Cardiac muscle cell (in vitro differentiated cells and primary cell): ENCODE measurements around the gene RYR3. TPM values are rescaled to one million over a fixed set of nuclear protein-coding genes. Genes with fewer than 3 reads are reported as not detected.

Source experiments
- DNase-seq, 2 donors: peaks; one replicate each; pipeline versions ENCODE4 v3.0.0 to v3.0.0-alpha.2; 2010 to 2017; ENCODE audit warnings: low read depth in 1 of 2, low spot score in 1 of 2
- H3K27ac ChIP-seq: fragments of 200-600 bp; sonication (generic); 2 replicates; pipeline ENCODE4 v1.5.1; 2016
- H3K27me3 ChIP-seq: fragments of 200-600 bp; sonication (generic); 2 replicates; pipeline ENCODE4 v1.6.0; 2016; ENCODE audit warnings: control low read depth
- H3K36me3 ChIP-seq: fragments of 200-600 bp; sonication (generic); 2 replicates; pipeline ENCODE4 v1.5.1; 2016; ENCODE audit warnings: control low read depth
- H3K4me1 ChIP-seq: fragments of 200-600 bp; sonication (generic); 2 replicates; pipeline ENCODE4 v1.8.1; 2017; ENCODE audit warnings: low read depth, mild to moderate bottlenecking, mixed run types
- H3K4me3 ChIP-seq: fragments of 200-600 bp; sonication (generic); 2 replicates; pipeline ENCODE4 v1.5.1; 2016; ENCODE audit warnings: mild to moderate bottlenecking
- H3K9me3 ChIP-seq: fragments of 200-600 bp; sonication (generic); 2 replicates; pipeline ENCODE4 v1.5.1; 2017; ENCODE audit warnings: low read depth, mild to moderate bottlenecking, control low read depth
- polyA plus RNA-seq: library from polyadenylated mRNA; unstranded; fragments of >200 nt; fragmentation: Nextera tagmentation; extraction: Ambion mirVana; gene quantifications from 2 replicates; pipeline ENCODE4 v1.2.1, GENCODE V29; 2016
- total RNA-seq: library from RNA; depleted of rRNA; stranded (reverse); fragments of >200 nt; gene quantifications from 2 replicates; pipeline ENCODE4 v1.2.3, GENCODE V29; 2016
- TF ChIP-seq, protein P1 (sequence below): IDR thresholded peaks from 2 replicates; pipeline ENCODE4 v1.5.1; 2012; ENCODE audit warnings: low read depth, mild to moderate bottlenecking, low read length

Gene RYR3
- total and polyA plus RNA-seq, 2 experiments from 2014 or later, result 0.39 to 0.54 TPM

DNA sequence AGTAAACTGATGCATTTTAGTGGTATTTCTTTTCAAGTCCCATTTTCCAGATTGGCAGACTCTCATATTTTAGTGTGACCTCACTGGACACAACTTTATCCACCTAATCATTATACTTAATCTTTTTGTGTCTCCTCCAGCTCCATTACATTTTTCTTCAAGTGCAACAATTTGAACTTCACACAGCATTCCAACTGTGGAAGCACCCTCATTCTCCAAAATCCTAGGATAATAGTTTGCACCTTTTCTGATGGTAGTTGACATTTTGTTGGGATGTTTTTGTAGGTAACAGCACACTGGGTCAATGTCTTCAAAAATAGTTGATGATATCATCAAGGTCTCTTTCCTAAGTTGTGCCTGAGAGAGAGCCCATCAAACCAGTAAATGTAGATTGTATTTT, 123.1 kb downstream of the RYR3 start:
- TF ChIP-seq, protein P1, sequence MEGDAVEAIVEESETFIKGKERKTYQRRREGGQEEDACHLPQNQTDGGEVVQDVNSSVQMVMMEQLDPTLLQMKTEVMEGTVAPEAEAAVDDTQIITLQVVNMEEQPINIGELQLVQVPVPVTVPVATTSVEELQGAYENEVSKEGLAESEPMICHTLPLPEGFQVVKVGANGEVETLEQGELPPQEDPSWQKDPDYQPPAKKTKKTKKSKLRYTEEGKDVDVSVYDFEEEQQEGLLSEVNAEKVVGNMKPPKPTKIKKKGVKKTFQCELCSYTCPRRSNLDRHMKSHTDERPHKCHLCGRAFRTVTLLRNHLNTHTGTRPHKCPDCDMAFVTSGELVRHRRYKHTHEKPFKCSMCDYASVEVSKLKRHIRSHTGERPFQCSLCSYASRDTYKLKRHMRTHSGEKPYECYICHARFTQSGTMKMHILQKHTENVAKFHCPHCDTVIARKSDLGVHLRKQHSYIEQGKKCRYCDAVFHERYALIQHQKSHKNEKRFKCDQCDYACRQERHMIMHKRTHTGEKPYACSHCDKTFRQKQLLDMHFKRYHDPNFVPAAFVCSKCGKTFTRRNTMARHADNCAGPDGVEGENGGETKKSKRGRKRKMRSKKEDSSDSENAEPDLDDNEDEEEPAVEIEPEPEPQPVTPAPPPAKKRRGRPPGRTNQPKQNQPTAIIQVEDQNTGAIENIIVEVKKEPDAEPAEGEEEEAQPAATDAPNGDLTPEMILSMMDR, result no peak
- H3K27ac ChIP-seq, result no peak overlapping the region
- H3K27me3 ChIP-seq, result no peaks in the 10 kb centered on the region
- H3K4me3 ChIP-seq, result no peak overlapping the region
- H3K9me3 ChIP-seq, result no peaks in the 10 kb centered on the region
- DNase-seq, result no peak
- no peaks in the 10 kb centered on the region for H3K36me3 ChIP-seq
- no peaks in the 10 kb centered on the region for H3K4me1 ChIP-seq

DNA sequence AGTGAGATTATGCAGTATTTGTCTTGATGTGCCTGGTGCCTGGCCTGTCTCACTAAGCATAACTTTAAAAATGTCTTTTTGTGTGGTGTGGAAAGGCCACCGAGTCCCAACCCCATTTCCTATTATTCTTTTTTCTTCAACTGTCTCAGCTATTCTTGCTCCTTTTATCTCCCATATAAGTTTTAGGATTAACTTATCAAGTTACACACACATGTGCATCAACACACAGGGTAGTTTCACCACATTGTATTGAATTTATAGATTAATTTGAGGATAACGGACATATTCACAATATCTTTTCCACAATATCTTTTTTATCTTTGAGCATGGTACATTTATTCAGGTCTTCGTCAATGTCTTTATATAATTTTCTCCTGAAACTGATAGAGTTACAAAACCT, 127.6 kb downstream of the RYR3 start:
- no peaks in the 10 kb centered on the region for H3K4me1 ChIP-seq
- no peak overlapping the region for H3K4me3 ChIP-seq
- no peak for DNase-seq
- H3K36me3 ChIP-seq, result no peaks in the 10 kb centered on the region
- no peak overlapping the region for H3K27ac ChIP-seq
- TF ChIP-seq, protein P1, result no peak
- no peaks in the 10 kb centered on the region for H3K27me3 ChIP-seq
- H3K9me3 ChIP-seq, result no peaks in the 10 kb centered on the region

DNA sequence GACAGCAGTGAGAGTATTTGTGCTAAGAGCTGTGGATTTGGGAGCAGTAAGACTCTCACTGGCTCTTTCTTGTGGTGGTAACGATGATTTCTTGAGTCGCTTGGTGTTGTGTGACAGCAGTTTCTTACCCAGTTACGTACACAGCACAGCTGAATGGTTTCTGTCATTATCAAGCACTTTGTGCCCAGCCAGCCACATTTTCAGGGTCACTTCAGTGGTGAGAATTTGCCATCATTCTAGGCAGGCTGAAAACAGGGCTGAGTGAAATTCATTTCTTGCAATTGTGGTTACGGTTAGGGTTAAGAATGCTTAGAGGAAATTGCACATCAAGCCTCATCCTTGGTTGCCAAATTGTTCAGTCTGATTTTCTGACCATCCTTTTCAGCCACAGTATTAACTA, 130.1 kb downstream of the RYR3 start:
- DNase-seq, result no peak
- Histone ChIP-seq H3K9me3 (no peaks in the 10 kb centered on the region), H3K4me3 (no peak overlapping the region), H3K27ac (no peak overlapping the region), H3K4me1 (peaks cover 3% of the 10 kb centered on the region), H3K27me3 (no peaks in the 10 kb centered on the region), H3K36me3 (no peaks in the 10 kb centered on the region)
- TF ChIP-seq, protein P1, result no peak

DNA sequence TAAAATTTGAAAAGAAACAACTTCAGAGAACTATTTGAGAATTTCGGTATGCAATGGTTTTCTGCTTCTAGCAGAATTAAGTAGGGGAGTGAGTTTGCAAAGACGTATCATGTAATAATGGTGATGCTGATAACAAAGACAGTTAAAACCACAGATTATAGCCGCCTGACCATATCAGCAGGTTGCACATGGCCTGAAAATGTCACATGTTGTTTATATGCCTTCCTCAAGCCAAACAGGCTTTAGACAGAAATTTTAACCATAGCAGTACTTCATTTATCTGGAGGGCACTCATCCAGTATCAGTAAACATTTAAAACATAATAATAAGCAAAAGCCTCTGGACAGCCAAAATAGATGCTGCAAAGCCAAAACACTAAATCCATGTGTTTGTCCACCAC, 131.7 kb downstream of the RYR3 start:
- Histone ChIP-seq H3K27ac (no peak overlapping the region), H3K9me3 (no peaks in the 10 kb centered on the region), H3K4me3 (no peak overlapping the region), H3K4me1 (peaks cover 3% of the 10 kb centered on the region), H3K27me3 (no peaks in the 10 kb centered on the region), H3K36me3 (no peaks in the 10 kb centered on the region)
- DNase-seq, result no peak
- TF ChIP-seq, protein P1, result no peak

DNA sequence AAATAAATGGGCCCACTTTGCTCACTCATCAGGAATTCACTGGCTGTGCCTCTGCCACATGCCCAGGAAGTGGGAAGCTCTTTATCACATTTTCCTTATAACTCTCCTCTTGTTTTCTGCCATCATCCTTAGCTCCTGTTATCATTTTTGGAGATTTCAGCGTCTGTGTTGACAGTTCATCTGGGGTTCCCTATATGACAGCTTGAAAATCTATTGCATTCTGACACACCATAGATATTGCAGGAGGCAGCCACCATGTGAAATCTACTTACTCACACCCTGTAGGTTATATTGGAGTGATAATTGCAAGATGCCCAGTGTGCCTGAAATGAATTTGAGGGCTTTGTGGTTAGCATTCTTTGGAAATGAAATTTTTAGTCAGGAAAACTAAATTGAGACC, 132.9 kb downstream of the RYR3 start:
- no peak overlapping the region for H3K27ac ChIP-seq
- TF ChIP-seq, protein P1, result no peak
- no peaks in the 10 kb centered on the region for H3K27me3 ChIP-seq
- DNase-seq, result no peak
- H3K4me3 ChIP-seq, result no peak overlapping the region
- H3K4me1 ChIP-seq, result peaks cover 3% of the 10 kb centered on the region
- no peaks in the 10 kb centered on the region for H3K36me3 ChIP-seq
- H3K9me3 ChIP-seq, result no peaks in the 10 kb centered on the region

DNA sequence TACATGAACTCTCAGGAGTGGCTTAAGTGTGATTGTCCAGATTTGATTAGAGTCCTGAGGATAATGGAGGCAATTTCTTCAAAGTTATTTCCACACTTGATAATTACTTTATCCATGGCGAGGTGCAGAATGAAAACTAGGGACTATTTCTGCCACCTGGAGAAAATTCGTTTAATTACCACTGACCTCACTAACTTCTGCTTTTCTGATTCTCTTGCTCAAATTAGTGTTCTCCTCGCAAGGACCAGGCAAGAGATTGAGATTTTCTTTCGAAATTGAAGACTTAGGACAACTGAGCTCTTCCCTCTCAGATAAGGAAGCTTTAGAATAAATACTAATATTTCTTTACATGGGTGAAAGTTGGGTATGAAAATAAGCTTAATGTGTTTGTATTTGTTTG, 135.2 kb downstream of the RYR3 start:
- TF ChIP-seq, protein P1, result no peak
- H3K36me3 ChIP-seq, result no peaks in the 10 kb centered on the region
- H3K4me3 ChIP-seq, result no peak overlapping the region
- H3K9me3 ChIP-seq, result no peaks in the 10 kb centered on the region
- no peak for DNase-seq
- peaks cover 3% of the 10 kb centered on the region for H3K4me1 ChIP-seq
- no peaks in the 10 kb centered on the region for H3K27me3 ChIP-seq
- no peak overlapping the region for H3K27ac ChIP-seq
